IMR-90 (cell line): Measurements from ENCODE around the gene ARHGAP23. TPM values are rescaled to one million over a fixed set of nuclear protein-coding genes. Genes with fewer than 3 reads are reported as not detected.

Experiments
- ATAC-seq: fragments of 200-7000 bp; cut with Tn5 transposase; 2 replicates; pipeline ENCODE4 v1.9.1; 2020; ENCODE audit warnings: low read depth, mild to moderate bottlenecking, moderate library complexity
- BruUV-seq: library from RNA; stranded (reverse); fragments of 400-500 nt; replicated peaks from 2 replicates; lab custom pipeline; 2021; lab: Mats Ljungman, UMichigan
- CTCF ChIA-PET: fragments of 300-600 bp; formaldehyde crosslinking; extraction: SDS; loops from one replicate; lab custom pipeline; 2021; ENCODE audit warnings: antibody characterized with exemption; lab: Yijun Ruan, JAX
- POLR2A ChIA-PET: fragments of 300-600 bp; sonication (Branson Sonifier 250); formaldehyde crosslinking; loops from one replicate; lab custom pipeline; 2022; ENCODE audit warnings: antibody characterized with exemption; ENCODE audit not compliant: unreplicated experiment; lab: Charles Lee
- DNase-seq: peaks from one replicate; pipeline ENCODE4 v3.0.0; 2013
- H2AFZ ChIP-seq: replicated peaks from 2 replicates; pipeline ENCODE3; 2013; ENCODE audit warnings: low read length, mild to moderate bottlenecking; ENCODE audit not compliant: poor library complexity
- H2AK5ac ChIP-seq: 2 replicates; pipeline ENCODE4 v1.6.1; 2013; ENCODE audit warnings: low read depth, low read length, inconsistent platforms
- H2AK9ac ChIP-seq: replicated peaks from 2 replicates; pipeline ENCODE3; 2013; ENCODE audit warnings: mild to moderate bottlenecking, low read depth, low read length, moderate library complexity; ENCODE audit not compliant: poor library complexity
- H2BK120ac ChIP-seq: 2 replicates; pipeline ENCODE4 v1.6.1; 2013; ENCODE audit warnings: low read depth, low read length, inconsistent platforms
- H2BK15ac ChIP-seq: 3 replicates; pipeline ENCODE4 v1.6.1; 2013; ENCODE audit warnings: low read depth, low read length, inconsistent platforms
- H2BK20ac ChIP-seq: 2 replicates; pipeline ENCODE4 v1.6.1; 2013; ENCODE audit warnings: low read depth, mild to moderate bottlenecking, inconsistent platforms, low read length, moderate library complexity
- H2BK5ac ChIP-seq: 2 replicates; pipeline ENCODE4 v1.6.1; 2013; ENCODE audit warnings: mild to moderate bottlenecking, low read depth, low read length, inconsistent platforms; ENCODE audit not compliant: poor library complexity, severe bottlenecking
- H3K14ac ChIP-seq: replicated peaks from 2 replicates; pipeline ENCODE4 v1.6.1; 2013; ENCODE audit warnings: low read depth, low read length, inconsistent platforms
- H3K18ac ChIP-seq: 2 replicates; pipeline ENCODE4 v1.6.1; 2013; ENCODE audit warnings: low read depth, low read length, control low read depth
- H3K23ac ChIP-seq: 2 replicates; pipeline ENCODE4 v1.6.1; 2013; ENCODE audit warnings: low read depth, low read length, inconsistent platforms
- H3K27ac ChIP-seq: 2 replicates; pipeline ENCODE4 v1.5.1; 2013; ENCODE audit warnings: mild to moderate bottlenecking, control low read depth, low read length; ENCODE audit not compliant: insufficient read depth
- H3K27me3 ChIP-seq: 2 replicates; pipeline ENCODE4 v1.6.1; 2013; ENCODE audit warnings: low read length; ENCODE audit not compliant: control insufficient read depth, insufficient read depth
- H3K36me3 ChIP-seq: 2 replicates; pipeline ENCODE4 v1.6.1; 2013; ENCODE audit warnings: low read length, mixed read lengths; ENCODE audit not compliant: control insufficient read depth, insufficient read depth
- H3K4ac ChIP-seq: 2 replicates; pipeline ENCODE4 v1.6.1; 2013; ENCODE audit warnings: low read depth, low read length, inconsistent platforms
- H3K4me1 ChIP-seq: 2 replicates; pipeline ENCODE4 v1.6.1; 2013; ENCODE audit warnings: low read length, mixed read lengths; ENCODE audit not compliant: control insufficient read depth, insufficient read depth
- H3K4me2 ChIP-seq: 2 replicates; pipeline ENCODE4 v1.6.1; 2013; ENCODE audit warnings: low read depth, mild to moderate bottlenecking, control low read depth, low read length, moderate library complexity
- H3K4me3 ChIP-seq: 2 replicates; pipeline ENCODE4 v1.5.1; 2013; ENCODE audit warnings: low read depth, mild to moderate bottlenecking, control low read depth, low read length, moderate library complexity; ENCODE audit not compliant: insufficient read depth
- H3K56ac ChIP-seq: 2 replicates; pipeline ENCODE4 v1.6.1; 2013; ENCODE audit warnings: low read length, inconsistent platforms; ENCODE audit not compliant: insufficient read depth; ENCODE audit errors: extremely low read depth
- H3K79me1 ChIP-seq, 2 experiments: 2 replicates each; pipeline ENCODE4 v1.6.1; 2013; ENCODE audit warnings: low read length in 2 of 2, inconsistent platforms in 1 of 2, low read depth in 1 of 2
- H3K9ac ChIP-seq: 2 replicates; pipeline ENCODE4 v1.6.1; 2013; ENCODE audit warnings: low read depth, low read length, control low read depth
- H3K9me1 ChIP-seq: 2 replicates; pipeline ENCODE4 v1.6.1; 2013; ENCODE audit warnings: low read length, inconsistent platforms; ENCODE audit not compliant: insufficient read depth
- H3K9me3 ChIP-seq: 2 replicates; pipeline ENCODE4 v1.6.1; 2013; ENCODE audit warnings: low read length; ENCODE audit not compliant: control insufficient read depth, insufficient read depth
- H4K20me1 ChIP-seq: 2 replicates; pipeline ENCODE4 v1.6.1; 2013; ENCODE audit warnings: low read length, inconsistent platforms; ENCODE audit not compliant: insufficient read depth
- H4K5ac ChIP-seq: 2 replicates; pipeline ENCODE4 v1.6.1; 2013; ENCODE audit warnings: mild to moderate bottlenecking, low read depth, low read length, control low read depth
- H4K8ac ChIP-seq, 2 experiments: 2 replicates each; pipeline ENCODE4 v1.6.1; 2013; ENCODE audit warnings: low read depth in 2 of 2, low read length in 2 of 2, control low read depth in 1 of 2, inconsistent platforms in 1 of 2
- H4K91ac ChIP-seq: 2 replicates; pipeline ENCODE4 v1.6.1; 2013; ENCODE audit warnings: low read depth, low read length, inconsistent platforms; ENCODE audit not compliant: insufficient read depth
- CEBPB ChIP-seq: IDR thresholded peaks from 2 replicates; pipeline ENCODE4 v1.6.1; 2012; ENCODE audit warnings: low read depth, low read length, improper control_type of control experiment
- CHD1 ChIP-seq: IDR thresholded peaks from 2 replicates; pipeline ENCODE4 v1.6.1; 2012; ENCODE audit warnings: low read depth, low read length, improper control_type of control experiment
- FOS ChIP-seq: fragments of 150-350 bp; IDR thresholded peaks from 2 replicates; pipeline ENCODE4 v1.6.1; 2016; ENCODE audit warnings: low read depth, low read length
- MAZ ChIP-seq: IDR thresholded peaks from 2 replicates; pipeline ENCODE4 v1.6.1; 2012; ENCODE audit warnings: low read depth, mild to moderate bottlenecking, low read length, improper control_type of control experiment, moderate library complexity, borderline replicate concordance
- RCOR1 ChIP-seq: IDR thresholded peaks from 2 replicates; pipeline ENCODE4 v1.6.1; 2012; ENCODE audit warnings: mild to moderate bottlenecking, low read length, improper control_type of control experiment; ENCODE audit not compliant: insufficient replicate concordance
- WGBS, 2 experiments: methylation state at CpG; one replicate each; pipeline versions ENCODE4 v1.1.5 to v1.1.7; 2013; ENCODE audit warnings: missing lambda C conversion rate in 2 of 2; ENCODE audit not compliant: insufficient read length in 1 of 2; ENCODE audit errors: extremely low coverage in 2 of 2; 5-methylcytosine and 5-hydroxymethylcytosine counted together
- dilution Hi-C: fragments of 300-500 bp; cut with HindIII; formaldehyde crosslinking; loops from one replicate; pipeline ENCODE4 v1.14.3; 2018; ENCODE audit warnings: low sequenced_read_pairs; ENCODE audit not compliant: unreplicated experiment
- in situ Hi-C: fragments of 300-500 bp; cut with MboI; formaldehyde crosslinking; loops from 3 replicates; pipeline ENCODE4 v1.14.3; 2019; ENCODE audit warnings: low sequenced_read_pairs, inconsistent platforms, mixed read lengths
- intact Hi-C: fragments of 100-400 bp; cut with micrococcal nuclease; formaldehyde crosslinking; loops from 2 replicates; pipeline ENCODE4 v1.10.0; 2022
- polyA plus RNA-seq, 3 experiments: library from polyadenylated mRNA; depleted of rRNA; stranded (reverse); fragments of >200 nt; gene quantifications; 2 replicates each; pipeline ENCODE4 v1.2.3, GENCODE V29; 2012; ENCODE audit warnings: low replicate concordance in 1 of 3
- total RNA-seq: library from RNA; depleted of rRNA; stranded (reverse); fragments of >200 nt; gene quantifications from 2 replicates; pipeline ENCODE4 v1.2.3, GENCODE V29; 2012

The ARHGAP23 gene
- total and polyA plus RNA-seq, 2 of the 4 experiments (the other 2 are of a cell fraction) = 9.3 to 43.3 TPM

DNA sequence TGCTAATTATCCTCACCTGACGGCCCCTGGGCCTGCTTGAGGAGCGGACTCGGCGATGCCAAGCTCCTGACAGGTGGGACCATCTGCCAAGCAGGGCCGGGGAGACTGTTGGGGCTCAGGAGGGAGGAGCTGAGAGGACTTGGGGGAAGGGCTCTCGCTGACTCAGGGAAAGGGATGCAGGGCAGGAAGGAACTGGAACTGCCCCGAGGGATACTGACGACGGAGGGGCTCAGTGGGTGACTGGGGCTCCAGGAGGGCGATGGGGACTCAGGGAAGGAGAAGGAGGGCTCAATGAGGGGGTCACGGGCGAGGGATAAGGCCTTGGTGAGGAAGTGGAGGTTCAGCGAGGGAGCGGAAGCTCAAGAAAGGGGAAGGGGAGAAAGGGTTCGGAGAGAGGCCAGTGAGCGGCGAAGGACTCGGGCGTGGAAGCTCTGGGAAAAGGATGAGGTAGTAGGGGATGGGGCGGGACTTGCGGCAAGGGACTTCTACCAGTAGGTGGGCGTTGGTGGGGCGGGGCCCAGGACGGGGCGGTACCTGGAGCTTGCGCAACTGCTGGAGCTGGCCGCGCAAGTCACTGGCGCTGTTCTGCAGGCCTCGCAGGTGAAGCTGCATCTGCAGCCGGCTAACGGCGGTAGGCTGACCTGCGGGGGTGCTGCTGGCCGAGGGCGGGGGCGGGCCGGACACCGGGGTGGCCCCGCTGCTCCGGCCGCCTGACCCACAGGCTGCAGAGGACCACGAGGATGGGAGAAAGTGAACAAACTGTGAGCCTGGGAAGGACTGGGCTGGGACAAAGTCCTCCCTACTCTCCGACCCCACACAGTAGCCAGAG is 131.0 kb downstream of the ARHGAP23 start:
- ATAC-seq = no peak

More for the DNA sequence above, 131.0 kb downstream of the ARHGAP23 start:
- ChIA-PET CTCF (interaction anchor here (1.0 to 1.8 kb wide), 3 partner anchors 18 to 110 kb away, joined by 4 to 17 read pairs (median 5); no protein-coding TSS in a partner anchor), POLR2A (no interaction called here)
- no TSS peak for BruUV-seq
- H2AK5ac ChIP-seq = no peak overlapping the region
- H2BK5ac ChIP-seq = no peak overlapping the region
- no peak overlapping the region for H2BK15ac ChIP-seq
- intact Hi-C loops = no loop called here
- H2AK9ac ChIP-seq = no peak overlapping the region
- H3K4me2 ChIP-seq = peak overlapping the region; percentile 22; the same call in 1 of the 2 replicates
- H3K9ac ChIP-seq = no peak overlapping the region
- no peak overlapping the region for H3K27ac ChIP-seq
- no peak overlapping the region for H3K4ac ChIP-seq
- dilution Hi-C loops = no loop called here
- peaks cover 2% of the 10 kb centered on the region; the same call in 1 of the 2 replicates for H3K4me1 ChIP-seq
- no peak overlapping the region for H3K14ac ChIP-seq
- in situ Hi-C loops = no loop called here
- H3K56ac ChIP-seq = no peak overlapping the region
- DNase-seq = peak; percentile 38
- no peak overlapping the region for H2BK20ac ChIP-seq
- no peak overlapping the region for H2BK120ac ChIP-seq
- no peak overlapping the region for H4K8ac ChIP-seq
- H3K79me1 ChIP-seq = no peaks in the 10 kb centered on the region
- H3K9me3 ChIP-seq = peaks cover 6% of the 10 kb centered on the region; the same call in 1 of the 2 replicates
- H4K91ac ChIP-seq = no peak overlapping the region
- no peak overlapping the region for H3K4me3 ChIP-seq
- peaks cover 8% of the 10 kb centered on the region; the same call in 1 of the 2 replicates for H4K20me1 ChIP-seq
- H3K18ac ChIP-seq = no peak overlapping the region
- H3K27me3 ChIP-seq = peaks cover 73% of the 10 kb centered on the region
- no peak overlapping the region for H4K5ac ChIP-seq
- H3K36me3 ChIP-seq = no peaks in the 10 kb centered on the region
- TF ChIP-seq RCOR1 (no peak), CHD1 (no peak), MAZ (no peak), FOS (no peak), CEBPB (peak; percentile 90)
- WGBS, 2 experiments = 4% methylated on average over 21 of the region's 44 CpGs; no CpG with 5 or more reads in 1 of the 2 experiments
- H3K9me1 ChIP-seq = 0 out of 2 replicates have a peak, but pooled peaks cover 2% of the 10 kb centered on the region
- H2AFZ ChIP-seq = peak overlapping the region; percentile 74
- no peak overlapping the region for H3K23ac ChIP-seq
